Stimulated activated CD4-positive, alpha-beta T cell treated with anti-CD3 and anti-CD28 coated beads, Interleukin-1b, Interleukin-23, amount 100 ng/mL, for 4 hours (primary cell): ENCODE measurements around the gene SEM1.
"Not testable (repeated sequence)": the region's sequence is repeated elsewhere in the genome, so short reads cannot be mapped to it uniquely, and the experiment has no call there.

Source experiments
- DNase-seq, 2 donors: peaks; one replicate each; pipeline ENCODE4 v3.0.0-alpha.2; 2020; ENCODE audit warnings: low read depth in 2 of 2

The SEM1 gene

DNA sequence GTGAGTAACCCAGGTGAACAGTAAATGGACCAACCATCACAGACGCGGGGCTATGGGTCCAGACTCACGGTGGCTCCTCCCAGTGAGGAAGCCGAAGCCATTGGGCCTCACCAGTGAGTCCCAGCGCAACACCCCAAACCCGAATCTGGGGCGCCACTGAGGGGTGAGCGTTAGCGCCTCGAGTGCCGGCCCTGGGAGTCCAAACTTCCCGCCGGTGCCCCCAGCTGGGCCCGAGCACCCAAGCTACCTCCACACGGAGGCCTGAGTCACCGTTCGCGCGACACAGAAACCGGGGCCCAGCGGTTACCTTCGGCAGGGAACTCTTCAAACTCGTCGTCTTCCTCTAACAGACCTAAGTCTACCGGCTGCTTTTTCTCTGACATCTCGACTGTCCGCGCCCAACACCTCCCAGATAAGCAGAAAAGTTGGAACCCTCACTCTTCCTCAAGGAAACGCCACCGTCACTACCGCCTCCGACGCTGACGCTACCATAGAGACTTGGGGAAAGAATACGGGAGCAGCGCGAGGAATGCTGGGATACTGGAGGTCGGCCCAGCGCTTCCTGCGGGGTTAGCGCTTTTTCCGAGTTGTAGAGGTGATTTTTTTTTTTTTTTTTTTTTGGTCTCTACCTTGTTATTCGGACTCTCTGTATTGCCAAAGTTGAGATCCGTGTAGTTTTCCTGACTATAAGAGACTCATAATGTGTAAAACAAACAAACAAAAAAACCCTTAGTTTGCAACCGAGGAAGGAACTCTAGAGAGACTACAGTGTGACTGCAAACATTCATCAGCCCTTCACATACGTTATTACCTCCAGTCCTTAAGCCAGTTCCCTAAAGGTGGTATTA, at the start of gene SEM1:
Gene SEM1, minus strand, starts transcription at position 466 of the 848 bp plus-strand sequence. Its CDS starts 83 bp downstream, at position 383.
- DNase-seq: peak; percentile 42 to 51

DNA sequence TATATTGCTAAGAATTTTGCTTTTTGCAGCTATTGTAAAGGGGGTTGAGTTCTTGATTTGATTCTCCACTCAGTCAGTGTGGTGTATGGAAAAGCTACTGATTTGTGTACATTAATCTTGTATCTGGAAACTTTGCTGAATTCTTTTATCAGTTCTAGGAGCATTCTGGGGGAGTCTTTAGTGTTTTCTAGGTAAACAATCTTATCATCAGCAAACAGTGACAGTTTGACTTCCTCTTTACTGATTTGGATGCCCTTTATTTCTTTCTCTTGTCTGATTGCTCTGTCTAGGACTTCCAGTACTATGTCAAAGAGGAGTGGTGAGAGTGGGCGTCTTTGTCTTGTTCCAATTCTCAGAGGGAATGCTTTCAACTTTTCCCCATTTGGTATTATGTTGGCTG, 48.2 kb upstream of the SEM1 start:
- not testable (repeated sequence) for DNase-seq

DNA sequence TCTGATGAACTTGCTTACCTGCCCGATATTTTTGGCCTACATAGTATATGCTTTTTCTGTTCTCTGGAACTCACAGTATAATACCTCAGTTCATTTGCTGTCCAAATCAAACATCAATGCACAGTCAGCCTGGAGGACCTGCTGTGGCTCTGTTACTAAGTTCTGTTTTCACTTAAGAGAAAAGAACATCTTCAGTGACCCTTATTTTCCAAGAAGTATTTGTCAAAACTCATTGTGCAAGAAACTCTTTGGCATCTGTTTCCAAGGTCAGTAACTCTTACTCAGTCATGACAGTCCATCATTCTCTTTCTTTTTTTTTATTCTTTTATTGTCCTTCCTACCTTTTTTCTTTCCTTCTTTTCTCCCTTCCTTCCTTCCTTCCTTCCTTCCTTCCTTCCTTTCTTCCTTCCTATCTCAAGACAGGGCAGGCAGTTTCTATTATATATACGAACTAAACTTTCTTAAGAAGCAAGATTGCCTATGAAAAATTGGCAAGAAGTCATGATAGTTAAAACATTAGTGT, 37.8 kb upstream of the SEM1 start:
- no peak for DNase-seq

- DNase-seq: no peak
Observed at GRCh38 chr7:96740130-96740529, 30.5 kb upstream of the SEM1 start.

DNA sequence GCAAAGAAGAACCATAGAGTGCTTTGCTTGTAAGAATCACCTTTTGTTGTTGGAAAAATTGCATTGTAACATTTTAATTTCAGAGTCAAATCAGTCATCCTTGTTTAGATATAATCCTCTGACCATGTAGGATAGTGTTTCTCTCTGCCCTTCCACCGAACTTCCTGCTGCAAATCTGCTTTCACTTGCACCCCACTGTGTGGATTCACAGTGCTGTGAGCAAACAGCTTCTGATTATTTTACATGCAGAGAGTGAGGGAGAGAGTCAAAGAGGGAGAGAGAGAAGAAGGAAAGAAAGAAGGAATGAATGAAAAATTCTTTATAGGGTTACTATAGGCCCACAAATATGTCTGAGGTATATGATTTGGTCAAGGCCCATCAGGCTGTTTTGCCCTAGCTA, 30.0 kb upstream of the SEM1 start:
- no peak for DNase-seq

GRCh38 chr7:96739167-96739566, 29.5 kb upstream of the SEM1 start:
- no peak for DNase-seq

DNA sequence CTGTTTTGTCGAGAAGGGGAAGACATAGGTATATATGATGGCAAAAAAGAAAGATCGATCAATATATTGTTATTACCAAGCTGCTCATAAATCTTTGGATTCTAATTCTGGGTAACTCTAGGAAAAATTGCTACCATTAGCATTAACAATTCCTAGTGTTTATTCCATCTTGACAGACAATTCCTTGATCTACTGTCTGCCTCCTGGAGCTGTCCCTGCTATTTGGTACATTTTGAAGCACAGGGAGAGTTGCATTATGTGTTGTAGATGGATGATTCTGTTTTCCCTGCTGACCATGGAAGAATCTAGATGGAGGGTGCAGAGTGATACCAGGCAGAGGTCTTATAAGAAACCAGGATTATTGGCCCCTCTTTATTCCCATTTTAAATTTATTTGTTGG, 29.1 kb upstream of the SEM1 start:
- DNase-seq: no peak

DNA sequence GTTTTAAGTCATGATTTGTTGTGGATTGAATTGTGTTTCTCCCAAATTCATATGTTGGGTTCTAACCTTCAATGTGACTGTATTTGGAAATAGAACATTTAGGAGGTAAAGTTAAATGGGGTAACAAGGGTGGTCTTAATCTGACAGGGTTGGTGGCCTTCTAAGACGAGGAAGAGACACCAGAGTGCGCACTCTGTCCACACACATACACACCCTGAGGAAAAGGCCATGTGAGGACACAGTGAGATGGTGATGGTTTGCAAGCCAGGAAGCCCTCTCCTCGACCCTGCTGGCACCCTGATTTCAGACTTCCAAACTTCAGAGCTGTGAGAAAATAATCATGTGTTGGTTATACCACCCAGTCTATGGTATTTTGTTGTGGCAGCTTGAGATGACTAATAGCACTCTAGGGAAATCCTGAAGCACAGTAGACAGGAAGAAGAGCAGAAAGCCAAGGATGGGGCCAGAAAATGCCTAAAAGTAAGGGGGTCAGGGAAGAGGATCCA, 28.0 kb upstream of the SEM1 start:
- no peak for DNase-seq

DNA sequence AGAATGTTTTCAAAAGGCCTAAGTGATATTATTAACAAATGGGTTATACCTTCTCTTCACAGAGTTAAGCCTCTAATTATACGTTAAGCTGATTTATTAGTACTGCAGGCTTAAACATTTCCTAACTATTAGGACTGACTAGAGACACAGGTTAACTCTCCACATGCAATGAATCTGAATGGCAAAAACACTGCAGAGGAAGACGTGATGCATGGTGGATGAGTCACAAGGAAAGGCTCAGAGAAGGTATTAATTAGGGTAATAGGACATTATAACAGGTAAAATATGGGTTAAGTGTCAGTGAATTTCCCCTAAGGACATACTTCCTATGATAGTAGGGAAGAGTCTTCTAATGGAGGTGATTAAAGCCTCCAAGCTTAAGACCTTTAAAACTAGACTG, 24.7 kb upstream of the SEM1 start:
- DNase-seq: no peak

- no peak for DNase-seq
Observed at GRCh38 chr7:96729820-96730219, 20.2 kb upstream of the SEM1 start.

GRCh38 chr7:96728139-96728538, 18.5 kb upstream of the SEM1 start:
- no peak for DNase-seq

- no peak for DNase-seq
Observed at GRCh38 chr7:96727534-96728088, 18.0 kb upstream of the SEM1 start.

GRCh38 chr7:96723622-96724021, 14.0 kb upstream of the SEM1 start:
- DNase-seq: no peak

DNA sequence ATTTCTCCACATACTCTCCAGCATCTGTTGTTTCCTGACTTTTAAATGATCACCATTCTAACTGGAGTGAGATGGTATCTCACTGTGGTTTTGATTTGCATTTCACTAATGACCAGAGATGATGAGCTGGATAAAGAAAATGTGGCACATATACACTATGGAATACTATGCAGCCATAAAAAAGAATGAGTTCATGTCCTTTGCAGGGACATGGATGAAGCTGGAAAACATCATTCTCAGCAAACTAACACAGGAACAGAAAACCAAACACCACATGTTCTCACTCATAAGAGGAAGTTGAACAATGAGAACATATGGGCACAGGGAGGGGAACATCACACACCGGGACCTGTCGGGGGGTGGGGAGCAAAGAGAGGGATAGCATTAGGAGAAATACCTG, 13.3 kb upstream of the SEM1 start:
- not testable (repeated sequence) for DNase-seq

DNA sequence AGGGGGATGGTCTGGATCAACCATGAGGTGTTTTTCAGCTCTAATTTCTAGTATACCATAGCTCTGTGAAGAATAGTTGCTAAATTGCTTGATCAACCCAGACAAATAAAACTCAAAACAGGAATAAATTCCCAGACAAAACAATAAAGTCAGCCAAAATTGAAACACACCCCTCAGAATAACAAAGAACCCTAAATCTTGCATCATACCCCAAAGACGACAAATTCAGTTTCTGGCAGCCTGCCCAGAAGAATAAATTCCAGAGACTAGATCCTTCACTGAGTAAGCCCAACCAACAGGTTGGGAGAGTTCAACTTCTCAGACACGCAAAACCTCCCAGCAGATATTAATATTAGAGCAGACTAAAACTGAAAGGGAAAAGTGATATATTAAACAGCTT, 11.2 kb upstream of the SEM1 start:
- no peak for DNase-seq

GRCh38 chr7:96719164-96719563, 9.5 kb upstream of the SEM1 start:
- DNase-seq: no peak

DNA sequence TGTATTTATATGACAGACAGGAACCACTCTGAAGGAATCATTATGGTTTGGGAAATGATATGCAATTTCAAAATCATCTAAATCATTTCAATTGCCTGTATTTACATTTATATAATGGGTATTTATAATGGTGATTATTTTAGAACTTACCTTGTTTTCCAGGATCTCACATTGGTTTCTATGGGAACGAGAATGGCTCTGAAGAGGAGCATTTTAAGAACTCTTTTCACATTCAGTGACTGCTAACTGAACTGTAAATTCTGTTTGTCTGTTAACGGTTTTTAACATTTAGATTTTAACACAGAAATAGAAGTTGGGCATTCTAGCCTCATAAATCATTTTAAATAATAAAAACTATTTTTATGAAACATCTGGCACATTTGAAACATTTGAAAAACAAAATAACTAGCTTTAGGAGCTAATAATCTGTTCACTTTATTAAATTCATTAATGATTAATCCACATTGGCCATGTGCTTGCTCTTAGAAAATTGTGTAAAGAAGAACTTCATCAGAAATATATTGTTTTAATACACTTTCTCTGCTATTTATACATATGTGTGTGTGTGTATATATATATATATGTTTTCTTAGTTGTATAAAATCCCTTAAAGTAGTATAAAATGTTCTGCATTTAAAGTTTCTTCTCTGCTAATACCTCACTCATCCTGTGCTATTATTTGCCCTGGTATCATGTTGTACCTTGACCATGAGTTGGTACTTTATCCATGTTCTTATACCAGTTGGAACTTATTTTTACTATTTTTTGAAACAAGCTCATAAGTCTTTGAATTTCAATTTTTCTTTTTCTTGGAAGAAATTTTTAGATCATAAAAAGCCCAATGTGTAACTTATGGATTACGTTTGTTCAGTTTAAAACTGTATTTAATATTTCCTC, 8.7 kb upstream of the SEM1 start:
- no peak for DNase-seq

GRCh38 chr7:96713037-96713436, 3.4 kb upstream of the SEM1 start:
- no peak for DNase-seq

DNA sequence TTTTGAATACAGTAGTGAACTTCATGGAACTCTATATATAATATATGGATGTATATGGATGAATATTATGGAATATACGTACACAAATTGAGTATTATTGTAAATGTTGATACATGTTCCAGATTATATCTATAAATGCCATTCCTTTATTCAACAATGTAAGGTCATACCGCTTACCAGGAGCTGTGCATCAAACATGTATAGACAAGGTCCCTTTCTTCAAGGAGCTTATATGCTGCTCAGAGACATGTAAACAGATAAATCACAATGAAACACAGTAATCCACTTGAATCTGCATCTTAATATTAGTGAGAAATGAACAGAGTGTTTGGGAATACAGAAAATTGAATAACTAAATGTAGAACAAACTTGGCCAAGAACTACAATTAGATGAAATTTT, 898 bp upstream of the SEM1 start:
- no peak for DNase-seq

DNA sequence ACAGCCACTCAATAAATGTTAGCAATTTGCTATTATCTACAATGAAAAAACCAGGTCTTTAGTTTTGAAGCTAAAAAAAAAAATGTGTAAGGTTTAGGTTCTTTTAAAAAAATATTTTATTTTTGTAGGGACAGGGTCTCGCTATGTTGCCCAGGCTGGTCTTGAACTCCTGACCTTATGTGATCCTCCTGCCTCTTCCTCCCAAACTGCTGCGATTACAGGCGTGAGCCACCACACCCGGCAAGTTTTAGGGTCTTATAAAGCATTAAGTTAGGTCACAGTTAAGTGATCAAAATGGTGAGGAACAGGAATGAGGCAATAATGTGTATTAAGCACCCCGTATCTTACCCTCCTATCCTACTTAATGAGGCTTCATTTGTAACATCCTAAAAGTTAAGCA, 774 bp downstream of the SEM1 start:
- no peak for DNase-seq

GRCh38 chr7:96707901-96708774, 1.5 kb downstream of the SEM1 start:
- no peak for DNase-seq
